GM12878 (cell line): ENCODE measurements around the gene BORCS6. TPM values are rescaled to one million over a fixed set of nuclear protein-coding genes. Genes with fewer than 3 reads are reported as not detected.

Source experiments
- BHLHE40 ChIP-seq, 2 experiments: fragments of 450-650 bp in 1 of 2; IDR thresholded peaks; 2 replicates each; pipeline ENCODE4 v1.6.1; 2011 to 2017; ENCODE audit warnings: low read depth in 2 of 2, borderline replicate concordance in 1 of 2, improper control_type of control experiment in 1 of 2, low read length in 1 of 2, mild to moderate bottlenecking in 1 of 2
- CBX5 ChIP-seq: sonication (generic); IDR thresholded peaks from 2 replicates; pipeline ENCODE4 v1.6.1; 2016; ENCODE audit warnings: low read depth, moderate library complexity, mild to moderate bottlenecking, inconsistent platforms
- E2F8 ChIP-seq: fragments of 450-650 bp; IDR thresholded peaks from 2 replicates; pipeline ENCODE4 v1.6.1; 2018; ENCODE audit warnings: mild to moderate bottlenecking, low read depth, moderate library complexity; ENCODE audit not compliant: partially characterized antibody
- E4F1 ChIP-seq: fragments of 450-650 bp; IDR thresholded peaks from 2 replicates; pipeline ENCODE4 v1.6.1; 2018; ENCODE audit warnings: borderline replicate concordance, mild to moderate bottlenecking; ENCODE audit not compliant: partially characterized antibody
- EP300 ChIP-seq, 2 experiments: fragments of 150-350 bp in 1 of 2; IDR thresholded peaks; 2 replicates each; pipeline ENCODE4 v1.6.1; 2011 to 2012; ENCODE audit warnings: low read depth in 2 of 2, low read length in 2 of 2, borderline replicate concordance in 1 of 2, improper control_type of control experiment in 1 of 2, inconsistent platforms in 1 of 2; ENCODE audit not compliant: control insufficient read depth in 1 of 2
- FOXM1 ChIP-seq: IDR thresholded peaks from 2 replicates; pipeline ENCODE4 v1.6.1; 2012; ENCODE audit warnings: low read depth, mild to moderate bottlenecking, inconsistent platforms, low read length, moderate library complexity
- GATAD2B ChIP-seq: fragments of 450-650 bp; conservative IDR thresholded peaks from 2 replicates; pipeline ENCODE4 v1.6.1; 2017; ENCODE audit warnings: low read depth, mild to moderate bottlenecking, moderate library complexity
- SKIL ChIP-seq: fragments of 450-650 bp; IDR thresholded peaks from 2 replicates; pipeline ENCODE4 v1.6.1; 2017; ENCODE audit warnings: mild to moderate bottlenecking, low read depth, inconsistent platforms; ENCODE audit not compliant: poor library complexity, severe bottlenecking
- polyA plus RNA-seq, 11 experiments: library from polyadenylated mRNA; depleted of rRNA in 4 of 11; unstranded in 6 of 11; stranded (reverse) in 5 of 11; fragments of >200 nt; fragmentation: Nextera tagmentation in 4 of 11; fragmentation: Illumina TruSeq in 1 of 11; extraction: Ambion mirVana in 4 of 11; extraction: Trizol in 1 of 11; gene quantifications; 1 replicate in 1 of 11; 2 replicates in 10 of 11; pipeline versions ENCODE4 v1.2.1 to v1.2.3, GENCODE V29; 2011 to 2016; ENCODE audit warnings: inconsistent platforms in 2 of 11, missing spikeins in 2 of 11, low read depth in 1 of 11
- total RNA-seq, 4 experiments: library from RNA; depleted of rRNA in 3 of 4; stranded (reverse); fragments of >200 nt in 3 of 4; fragmentation: Illumina TruSeq in 1 of 4; extraction: Trizol in 1 of 4; gene quantifications; 2 replicates each; pipeline versions ENCODE4 v1.2.1 to v1.2.3, GENCODE V29; 2013 to 2021
- TF ChIP-seq, protein P1 (sequence below): fragments of 450-650 bp; IDR thresholded peaks from 2 replicates; pipeline ENCODE4 v1.6.1; 2017; ENCODE audit warnings: mild to moderate bottlenecking

The BORCS6 gene
- total and polyA plus RNA-seq, 10 of the 15 experiments (the other 5 are each of a cell fraction or from before 2014, with no cell fraction given), result 0.37 to 14.1 (median 6.7) TPM

DNA sequence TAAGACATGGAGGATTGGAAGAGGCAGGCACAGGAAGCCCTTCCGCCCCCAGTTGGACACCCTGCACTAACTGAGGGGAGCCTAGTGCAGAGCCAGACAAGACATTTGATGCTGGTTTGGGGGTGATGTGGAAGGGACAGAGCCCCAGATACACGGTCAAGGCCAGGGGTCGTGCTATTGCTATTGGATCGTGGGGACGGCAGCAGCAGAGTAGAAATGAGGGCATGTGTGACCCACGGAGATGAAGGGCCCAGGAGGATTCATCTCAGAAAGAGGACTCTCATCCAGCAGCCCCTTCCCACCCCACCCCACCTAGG is 25.2 kb downstream of the BORCS6 start (continued):
- TF ChIP-seq, protein P1, sequence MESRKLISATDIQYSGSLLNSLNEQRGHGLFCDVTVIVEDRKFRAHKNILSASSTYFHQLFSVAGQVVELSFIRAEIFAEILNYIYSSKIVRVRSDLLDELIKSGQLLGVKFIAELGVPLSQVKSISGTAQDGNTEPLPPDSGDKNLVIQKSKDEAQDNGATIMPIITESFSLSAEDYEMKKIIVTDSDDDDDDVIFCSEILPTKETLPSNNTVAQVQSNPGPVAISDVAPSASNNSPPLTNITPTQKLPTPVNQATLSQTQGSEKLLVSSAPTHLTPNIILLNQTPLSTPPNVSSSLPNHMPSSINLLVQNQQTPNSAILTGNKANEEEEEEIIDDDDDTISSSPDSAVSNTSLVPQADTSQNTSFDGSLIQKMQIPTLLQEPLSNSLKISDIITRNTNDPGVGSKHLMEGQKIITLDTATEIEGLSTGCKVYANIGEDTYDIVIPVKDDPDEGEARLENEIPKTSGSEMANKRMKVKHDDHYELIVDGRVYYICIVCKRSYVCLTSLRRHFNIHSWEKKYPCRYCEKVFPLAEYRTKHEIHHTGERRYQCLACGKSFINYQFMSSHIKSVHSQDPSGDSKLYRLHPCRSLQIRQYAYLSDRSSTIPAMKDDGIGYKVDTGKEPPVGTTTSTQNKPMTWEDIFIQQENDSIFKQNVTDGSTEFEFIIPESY, result no peak
- TF ChIP-seq E2F8 (no peak), GATAD2B (no peak), EP300 (IDR thresholded peaks at IDR 0.05; ENCODE audit: borderline replicate concordance in 1 of 2, control insufficient read depth in 1 of 2, low read depth in 2 of 2, low read length in 2 of 2) (no peak), BHLHE40 (IDR thresholded peaks at IDR 0.05; ENCODE audit: borderline replicate concordance in 1 of 2, low read depth in 2 of 2, low read length in 1 of 2) (no peak), E4F1 (no peak), FOXM1 (no peak), CBX5 (no peak), SKIL (no peak)
- TF ChIP-seq, all 136 proteins: peak for 0
